ENCODE results near the gene GPR160.
A peak's percentile ranks its signal among the peaks of the same experiment; 100 is the strongest.
"Not testable (repeated sequence)": the region's sequence is repeated elsewhere in the genome, so short reads cannot be mapped to it uniquely, and the experiment has no call there.

Gene GPR160

GRCh38 chr3:170108955-170109354, 71.2 kb downstream of the GPR160 start:
- DNase-seq (ENCODE audit: insufficient read length, low spot score), result no peak

GRCh38 chr3:170109579-170110293, 71.9 kb downstream of the GPR160 start:
- no peak for FAIRE-seq

More at GRCh38 chr3:170108955-170109354, 71.2 kb downstream of the GPR160 start:
- no peak for FAIRE-seq

GRCh38 chr3:170111147-170111771, 73.5 kb downstream of the GPR160 start:
- FAIRE-seq, result peak; percentile 37

More at GRCh38 chr3:170109579-170110293, 71.9 kb downstream of the GPR160 start:
- no peak for DNase-seq (ENCODE audit: insufficient read length, low spot score)

GRCh38 chr3:170114165-170114564, 76.4 kb downstream of the GPR160 start:
- FAIRE-seq; DNase-seq (ENCODE audit: insufficient read length, low spot score): not testable (repeated sequence)

More at GRCh38 chr3:170111147-170111771, 73.5 kb downstream of the GPR160 start:
- no peak for DNase-seq (ENCODE audit: insufficient read length, low spot score)

GRCh38 chr3:170117134-170117533, 79.3 kb downstream of the GPR160 start:
- DNase-seq (ENCODE audit: insufficient read length, low spot score), result no peak
- no peak for FAIRE-seq

- peak; percentile 42 for DNase-seq (ENCODE audit: insufficient read length, low spot score)
- FAIRE-seq, result peak; percentile 99
Observed at GRCh38 chr3:170128259-170128976, 90.6 kb downstream of the GPR160 start.

- no peak for FAIRE-seq
Observed at GRCh38 chr3:170128977-170129431, 91.2 kb downstream of the GPR160 start.

GRCh38 chr3:170130532-170130931, 92.7 kb downstream of the GPR160 start:
- no peak for FAIRE-seq
- no peak for DNase-seq (ENCODE audit: insufficient read length, low spot score)

More at GRCh38 chr3:170128977-170129431, 91.2 kb downstream of the GPR160 start:
- no peak for DNase-seq (ENCODE audit: insufficient read length, low spot score)

GRCh38 chr3:170132335-170132734, 94.5 kb downstream of the GPR160 start:
- FAIRE-seq (peak; percentile 58), DNase-seq (ENCODE audit: insufficient read length, low spot score) (no peak)

Data from GM19239 (cell line).